Measurements from ENCODE around the gene P3H1.

- no peak for TF ChIP-seq CTCF (conservative IDR thresholded peaks at IDR 0.05 in 1 of 2, IDR thresholded peaks at IDR 0.05 in 1 of 2; ENCODE audit: extremely low read depth in 1 of 2, insufficient read depth in 1 of 2, low read depth in 1 of 2, low read length in 2 of 2)
- no peak for TF ChIP-seq EZH2 (IDR thresholded peaks at IDR 0.05; ENCODE audit: borderline replicate concordance, low read length)
Observed at GRCh38 chr1:42720868-42721267, 46.0 kb downstream of the P3H1 start.

All from mammary epithelial cell (primary cell).